ENCODE measurements around the gene MGAT1. TPM values are rescaled to one million over a fixed set of nuclear protein-coding genes. Genes with fewer than 3 reads are reported as not detected.

The MGAT1 gene
- 100 to 1,000 TPM; 122 to 196 (median 159) TPM for total RNA-seq

DNA sequence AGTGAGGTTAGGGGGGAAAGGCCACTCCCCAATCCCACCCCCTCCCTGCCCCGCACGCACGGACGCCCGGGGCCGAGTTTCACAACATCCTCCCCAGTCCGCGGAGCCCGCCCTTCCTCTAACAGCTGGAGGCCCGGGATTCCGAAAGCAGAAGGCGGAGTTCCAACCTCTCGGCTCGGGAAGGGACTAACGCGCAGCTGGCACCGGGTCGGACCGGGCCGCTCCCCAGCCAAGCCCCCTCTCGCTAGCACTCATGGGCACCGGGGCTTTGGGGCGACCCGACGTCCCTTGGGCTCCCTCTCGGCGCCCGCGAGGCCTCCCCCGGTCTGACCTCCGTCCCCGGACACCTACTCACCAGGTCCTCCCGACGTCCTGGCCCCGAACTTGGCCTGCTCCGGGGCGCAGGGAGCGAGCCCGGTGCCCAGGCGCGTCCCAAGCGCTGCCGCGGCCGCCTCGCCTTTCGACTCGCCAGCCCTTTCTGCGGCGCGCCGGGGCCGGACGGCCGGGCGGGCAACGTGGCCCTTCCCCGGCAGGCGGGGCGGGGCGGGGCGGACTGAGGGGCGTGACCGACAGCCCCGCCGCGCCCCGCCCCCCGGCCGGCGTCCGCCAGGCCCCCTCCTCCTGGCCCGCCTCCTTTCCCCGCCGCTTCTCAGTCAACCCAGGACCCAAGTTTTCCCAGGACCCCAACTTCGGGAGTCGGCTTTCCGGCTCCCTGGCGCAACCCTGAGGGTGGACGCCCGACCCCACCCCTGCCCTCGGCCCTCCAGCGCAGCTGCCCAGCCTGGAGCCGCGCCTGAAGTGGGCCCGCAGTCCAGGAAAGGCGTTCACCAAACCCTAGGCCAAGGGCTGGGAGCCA lies at the start of gene MGAT1:
Gene MGAT1, minus strand, starts transcription at position 482 of the 856 bp plus-strand sequence. CDS start 9,835 bp downstream, outside the sequence.
- H3K27me3 ChIP-seq = no peaks in the 10 kb centered on the region
- peak; percentile 90 for ATAC-seq
- H3K9me3 ChIP-seq = no peaks in the 10 kb centered on the region
- TF ChIP-seq EP300 (IDR thresholded peaks at IDR 0.05) (no peak), POLR2AphosphoS5 (IDR thresholded peaks at IDR 0.05) (peak; percentile 55), POLR2A (IDR thresholded peaks at IDR 0.05) (peak; percentile 86 to 89), CTCF (IDR thresholded peaks at IDR 0.05) (peak in 1 of 4 experiments; percentile 14)
- peak within 1 kb of the TSS; percentile 93 to 99 (median 96) for H3K27ac ChIP-seq
- WGBS, 2 donors (ENCODE audit: low coverage in 1 of 2) = 0% methylated on average over 9 of the region's 87 CpGs; no CpG with 5 or more reads in 1 of the 2 donors
- H3K4me3 ChIP-seq = peak within 1 kb of the TSS; percentile 72 to 74
- H3K4me1 ChIP-seq = peaks cover 12 to 89% (median 68%) of the 10 kb centered on the region in 3 donors
- H3K36me3 ChIP-seq = no peaks in the 10 kb centered on the region

DNA sequence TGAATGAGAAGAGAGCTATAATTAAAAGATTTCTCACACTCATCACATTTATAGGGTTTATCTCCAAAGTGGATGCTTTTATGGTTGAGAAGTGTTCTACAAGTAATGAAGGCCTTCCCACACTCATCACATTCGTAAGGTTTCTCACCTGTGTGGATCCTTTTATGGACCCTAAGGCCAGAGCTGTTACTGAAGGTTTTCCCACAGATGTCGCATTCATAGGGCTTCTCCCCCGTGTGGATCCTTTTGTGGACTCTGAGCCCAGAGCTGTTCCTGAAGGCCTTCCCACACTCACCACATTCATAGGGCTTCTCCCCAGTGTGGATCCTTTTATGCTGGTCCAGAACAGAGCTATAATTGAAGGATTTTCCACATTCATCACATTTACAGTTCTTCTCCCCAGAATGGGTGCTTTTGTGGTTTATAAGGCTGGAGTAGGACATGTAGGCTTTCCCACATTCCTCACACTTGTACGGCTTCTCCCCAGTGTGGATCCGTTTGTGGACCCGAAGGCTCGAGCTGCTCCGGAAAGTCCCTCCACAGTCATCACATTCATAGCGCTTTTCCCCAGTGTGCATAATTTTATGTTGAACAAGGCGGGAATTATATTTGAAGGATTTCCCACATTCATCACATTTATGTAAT lies 48.0 kb upstream of the MGAT1 start:
- H3K36me3 ChIP-seq = peaks cover 13 to 67% of the 10 kb centered on the region in 2 donors
- no peak overlapping the region for H3K27ac ChIP-seq
- H3K9me3 ChIP-seq = peaks cover 0 to 10% (median 0%) of the 10 kb centered on the region in 3 donors
- TF ChIP-seq EP300 (IDR thresholded peaks at IDR 0.05) = no peak
- TF ChIP-seq CTCF (IDR thresholded peaks at IDR 0.05) = no peak
- TF ChIP-seq POLR2A (IDR thresholded peaks at IDR 0.05) = no peak
- TF ChIP-seq POLR2AphosphoS5 (IDR thresholded peaks at IDR 0.05) = no peak
- H3K27me3 ChIP-seq = no peaks in the 10 kb centered on the region
- ATAC-seq = no peak
- H3K4me3 ChIP-seq = no peak overlapping the region
- WGBS, 2 donors (ENCODE audit: low coverage in 1 of 2) = 95 to 99% methylated on average over 5 to 10 of the region's 10 CpGs
- H3K4me1 ChIP-seq = no peaks in the 10 kb centered on the region

DNA sequence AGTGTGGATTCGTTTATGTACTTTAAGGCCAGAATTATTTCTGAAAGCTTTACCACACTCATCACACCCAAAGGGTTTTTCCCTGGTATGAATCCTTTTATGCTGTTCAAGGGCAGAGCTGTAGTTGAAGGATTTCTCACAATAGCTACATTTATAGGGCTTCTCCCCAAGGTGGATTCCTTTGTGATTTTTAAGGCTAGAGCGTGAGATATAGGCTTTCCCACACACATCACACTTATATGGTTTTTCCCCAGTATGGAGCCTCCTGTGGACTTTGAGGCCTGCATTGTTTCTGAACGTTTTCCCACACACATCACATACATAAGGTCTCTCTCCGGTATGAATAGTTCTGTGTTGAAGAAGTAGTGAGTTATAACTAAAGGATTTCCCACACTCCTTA lies 47.2 kb upstream of the MGAT1 start:
- no peak for ATAC-seq
- Histone ChIP-seq H3K27ac (no peak overlapping the region), H3K9me3 (peaks cover 0 to 10% (median 0%) of the 10 kb centered on the region in 3 donors), H3K4me3 (no peak overlapping the region), H3K36me3 (peaks cover 13 to 65% of the 10 kb centered on the region in 2 donors), H3K4me1 (no peaks in the 10 kb centered on the region), H3K27me3 (no peaks in the 10 kb centered on the region)
- TF ChIP-seq POLR2A (IDR thresholded peaks at IDR 0.05) (no peak), POLR2AphosphoS5 (IDR thresholded peaks at IDR 0.05) (no peak), CTCF (IDR thresholded peaks at IDR 0.05) (no peak), EP300 (IDR thresholded peaks at IDR 0.05) (no peak)
- 97 to 100% methylated on average over 4 of the region's 4 CpGs for WGBS, 2 donors (ENCODE audit: low coverage in 1 of 2)

- Histone ChIP-seq H3K36me3 (peaks cover 13 to 65% of the 10 kb centered on the region in 2 donors), H3K4me1 (no peaks in the 10 kb centered on the region), H3K4me3 (no peak overlapping the region), H3K27ac (no peak overlapping the region), H3K27me3 (no peaks in the 10 kb centered on the region), H3K9me3 (peaks cover 0 to 10% (median 0%) of the 10 kb centered on the region in 3 donors)
- WGBS, 2 donors (ENCODE audit: low coverage in 1 of 2) = 100% methylated on average over 1 of the region's 1 CpG
- TF ChIP-seq CTCF (IDR thresholded peaks at IDR 0.05) (no peak), POLR2AphosphoS5 (IDR thresholded peaks at IDR 0.05) (no peak), EP300 (IDR thresholded peaks at IDR 0.05) (no peak), POLR2A (IDR thresholded peaks at IDR 0.05) (no peak)
- no peak for ATAC-seq
These were observed 46.3 kb upstream of the MGAT1 start for GRCh38 chr5:180848878-180849277.

Measured in gastroesophageal sphincter (tissue), 4 donors.